HEK293 (cell line): Measurements from ENCODE around the gene CD9.

Source experiments
- CTCF ChIP-seq: fragments of 450-650 bp; formaldehyde crosslinking; IDR thresholded peaks from 2 replicates; pipeline ENCODE4 v1.5.1; 2016; ENCODE audit warnings: missing biosample characterization, missing genetic modification characterization
- ZNF132 ChIP-seq: fragments of 450-650 bp; formaldehyde crosslinking; IDR thresholded peaks from 2 replicates; pipeline ENCODE4 v1.5.1; 2017; ENCODE audit warnings: missing biosample characterization, missing genetic modification characterization, borderline replicate concordance
- ZNF140 ChIP-seq: fragments of 450-650 bp; formaldehyde crosslinking; IDR thresholded peaks from 2 replicates; pipeline ENCODE4 v1.5.1; 2016; ENCODE audit warnings: missing biosample characterization, missing genetic modification characterization
- ZNF211 ChIP-seq: fragments of 450-650 bp; formaldehyde crosslinking; IDR thresholded peaks from 2 replicates; pipeline ENCODE4 v1.5.1; 2016; ENCODE audit warnings: low read depth, missing biosample characterization, missing genetic modification characterization
- ZNF274 ChIP-seq, 2 experiments: fragments of 200-500 bp in 1 of 2; fragments of 450-650 bp in 1 of 2; sonication (Bioruptor generic) in 1 of 2; formaldehyde crosslinking in 1 of 2; IDR thresholded peaks; 2 replicates each; pipeline versions ENCODE4 v1.5.1 to v1.6.1; 2014 to 2016; ENCODE audit warnings: borderline replicate concordance in 1 of 2, inconsistent platforms in 1 of 2, low read length in 1 of 2, missing biosample characterization in 1 of 2, missing genetic modification characterization in 1 of 2
- ZNF335 ChIP-seq: fragments of 450-650 bp; formaldehyde crosslinking; conservative IDR thresholded peaks from 2 replicates; pipeline ENCODE4 v1.5.1; 2016; ENCODE audit warnings: missing biosample characterization, missing genetic modification characterization
- ZNF610 ChIP-seq: fragments of 450-650 bp; formaldehyde crosslinking; IDR thresholded peaks from 2 replicates; pipeline ENCODE4 v1.5.1; 2016; ENCODE audit warnings: missing biosample characterization, missing genetic modification characterization, borderline replicate concordance
- ZXDB ChIP-seq: fragments of 450-650 bp; formaldehyde crosslinking; IDR thresholded peaks from 2 replicates; pipeline ENCODE4 v1.5.1; 2016; ENCODE audit warnings: missing biosample characterization, missing genetic modification characterization
- TF ChIP-seq, protein P1 (sequence below): fragments of 450-650 bp; formaldehyde crosslinking; IDR thresholded peaks from 2 replicates; pipeline ENCODE4 v1.5.1; 2017; ENCODE audit warnings: missing biosample characterization, missing genetic modification characterization
- TF ChIP-seq, protein P2 (sequence below): fragments of 450-650 bp; formaldehyde crosslinking; conservative IDR thresholded peaks from 2 replicates; pipeline ENCODE4 v1.5.1; 2016; ENCODE audit warnings: low read depth, missing biosample characterization, missing genetic modification characterization

- TF ChIP-seq, protein P1, sequence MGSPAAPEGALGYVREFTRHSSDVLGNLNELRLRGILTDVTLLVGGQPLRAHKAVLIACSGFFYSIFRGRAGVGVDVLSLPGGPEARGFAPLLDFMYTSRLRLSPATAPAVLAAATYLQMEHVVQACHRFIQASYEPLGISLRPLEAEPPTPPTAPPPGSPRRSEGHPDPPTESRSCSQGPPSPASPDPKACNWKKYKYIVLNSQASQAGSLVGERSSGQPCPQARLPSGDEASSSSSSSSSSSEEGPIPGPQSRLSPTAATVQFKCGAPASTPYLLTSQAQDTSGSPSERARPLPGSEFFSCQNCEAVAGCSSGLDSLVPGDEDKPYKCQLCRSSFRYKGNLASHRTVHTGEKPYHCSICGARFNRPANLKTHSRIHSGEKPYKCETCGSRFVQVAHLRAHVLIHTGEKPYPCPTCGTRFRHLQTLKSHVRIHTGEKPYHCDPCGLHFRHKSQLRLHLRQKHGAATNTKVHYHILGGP, result no peak
- TF ChIP-seq CTCF (tag by site-specific recombination), result no peak
- TF ChIP-seq ZNF211 (tag by site-specific recombination), result no peak
- TF ChIP-seq ZNF610 (tag by site-specific recombination), result no peak
- TF ChIP-seq ZNF140, result no peak
- TF ChIP-seq ZXDB, result no peak
- TF ChIP-seq, protein P2, sequence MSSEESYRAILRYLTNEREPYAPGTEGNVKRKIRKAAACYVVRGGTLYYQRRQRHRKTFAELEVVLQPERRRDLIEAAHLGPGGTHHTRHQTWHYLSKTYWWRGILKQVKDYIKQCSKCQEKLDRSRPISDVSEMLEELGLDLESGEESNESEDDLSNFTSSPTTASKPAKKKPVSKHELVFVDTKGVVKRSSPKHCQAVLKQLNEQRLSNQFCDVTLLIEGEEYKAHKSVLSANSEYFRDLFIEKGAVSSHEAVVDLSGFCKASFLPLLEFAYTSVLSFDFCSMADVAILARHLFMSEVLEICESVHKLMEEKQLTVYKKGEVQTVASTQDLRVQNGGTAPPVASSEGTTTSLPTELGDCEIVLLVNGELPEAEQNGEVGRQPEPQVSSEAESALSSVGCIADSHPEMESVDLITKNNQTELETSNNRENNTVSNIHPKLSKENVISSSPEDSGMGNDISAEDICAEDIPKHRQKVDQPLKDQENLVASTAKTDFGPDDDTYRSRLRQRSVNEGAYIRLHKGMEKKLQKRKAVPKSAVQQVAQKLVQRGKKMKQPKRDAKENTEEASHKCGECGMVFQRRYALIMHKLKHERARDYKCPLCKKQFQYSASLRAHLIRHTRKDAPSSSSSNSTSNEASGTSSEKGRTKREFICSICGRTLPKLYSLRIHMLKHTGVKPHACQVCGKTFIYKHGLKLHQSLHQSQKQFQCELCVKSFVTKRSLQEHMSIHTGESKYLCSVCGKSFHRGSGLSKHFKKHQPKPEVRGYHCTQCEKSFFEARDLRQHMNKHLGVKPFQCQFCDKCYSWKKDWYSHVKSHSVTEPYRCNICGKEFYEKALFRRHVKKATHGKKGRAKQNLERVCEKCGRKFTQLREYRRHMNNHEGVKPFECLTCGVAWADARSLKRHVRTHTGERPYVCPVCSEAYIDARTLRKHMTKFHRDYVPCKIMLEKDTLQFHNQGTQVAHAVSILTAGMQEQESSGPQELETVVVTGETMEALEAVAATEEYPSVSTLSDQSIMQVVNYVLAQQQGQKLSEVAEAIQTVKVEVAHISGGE (tag by site-specific recombination), result no peak
- no peak for TF ChIP-seq ZNF274 (IDR thresholded peaks at IDR 0.05; ENCODE audit: low read length)
- no peak for TF ChIP-seq ZNF274 (tag by site-specific recombination; IDR thresholded peaks at IDR 0.05; ENCODE audit: borderline replicate concordance)
- no peak for TF ChIP-seq ZNF132 (tag by site-specific recombination)
- no peak for TF ChIP-seq ZNF335 (tag by site-specific recombination)
Observed at GRCh38 chr12:6172862-6173261, 27.3 kb upstream of the CD9 start.
